B cell (primary cell): ENCODE data around the gene MAP4K2. TPM values are rescaled to one million over a fixed set of nuclear protein-coding genes. Genes with fewer than 3 reads are reported as not detected.

Source experiments
- ATAC-seq: fragments of 200-7000 bp; cut with Tn5 transposase; one replicate; pipeline ENCODE4 v1.10.0; 2021; ENCODE audit warnings: low read depth, mild to moderate bottlenecking, moderate number of reproducible peaks, moderate library complexity
- CTCF ChIA-PET: fragments of 350-600 bp; sonication (Branson Sonifier 250); formaldehyde crosslinking; loops from one replicate; lab custom pipeline; 2021; ENCODE audit warnings: antibody characterized with exemption, inconsistent platforms; lab: Charles Lee
- POLR2A ChIA-PET: fragments of 350-600 bp; sonication (Branson Sonifier 250); formaldehyde crosslinking; loops from one replicate; lab custom pipeline; 2021; ENCODE audit warnings: antibody characterized with exemption; lab: Charles Lee
- DNase-seq: peaks from one replicate; pipeline ENCODE4 v3.0.0; 2013
- H2AFZ ChIP-seq: 2 replicates; pipeline ENCODE4 v1.6.1; 2012; ENCODE audit warnings: mild to moderate bottlenecking, low read depth, low read length; ENCODE audit not compliant: insufficient read depth, poor library complexity, severe bottlenecking
- H3K27ac ChIP-seq, 2 donors: 1 replicate in 1 of 2; 2 replicates in 1 of 2; pipeline ENCODE4 v1.5.1; 2012 to 2013; ENCODE audit warnings: low read length in 2 of 2, mild to moderate bottlenecking in 2 of 2, moderate library complexity in 1 of 2
- H3K27me3 ChIP-seq, 4 experiments: fragments of 200-600 bp in 1 of 4; sonication (generic) in 1 of 4; replicated peaks in 1 of 4; 1 replicate in 2 of 4; 2 replicates in 2 of 4; pipeline versions ENCODE4 v1.6.1 to v1.7.0; 2013 to 2016; ENCODE audit warnings: low read length in 3 of 4, mild to moderate bottlenecking in 2 of 4, mixed read lengths in 1 of 4, moderate library complexity in 1 of 4; ENCODE audit not compliant: insufficient read depth in 4 of 4, control insufficient read depth in 3 of 4; ENCODE audit errors: control extremely low read depth in 1 of 4
- H3K36me3 ChIP-seq, 2 experiments: replicated peaks in 1 of 2; 1 replicate in 1 of 2; 2 replicates in 1 of 2; pipeline versions ENCODE4 v1.6.1 to v1.7.1; 2013; ENCODE audit warnings: low read length in 1 of 2; ENCODE audit not compliant: insufficient read depth in 2 of 2, control insufficient read depth in 1 of 2; ENCODE audit errors: control extremely low read depth in 1 of 2, extremely low read depth in 1 of 2
- H3K4me1 ChIP-seq, 2 donors: fragments of 200-600 bp in 1 of 2; sonication (generic) in 1 of 2; 1 replicate in 1 of 2; 2 replicates in 1 of 2; pipeline versions ENCODE4 v1.5.1 to v1.6.1; 2013 to 2017; ENCODE audit warnings: low read length in 2 of 2; ENCODE audit not compliant: control insufficient read depth in 2 of 2, insufficient read depth in 2 of 2
- H3K4me2 ChIP-seq: replicated peaks from 2 replicates; pipeline ENCODE3; 2012; ENCODE audit warnings: mild to moderate bottlenecking, low read depth, low read length; ENCODE audit not compliant: poor library complexity, severe bottlenecking
- H3K4me3 ChIP-seq, 5 experiments: fragments of 200-600 bp in 1 of 5; sonication (generic) in 1 of 5; 1 replicate in 3 of 5; 2 replicates in 2 of 5; pipeline versions ENCODE4 v1.5.1 to v1.7.0; 2011 to 2016; ENCODE audit warnings: low read length in 4 of 5, mild to moderate bottlenecking in 4 of 5, low read depth in 2 of 5, control low read depth in 1 of 5, moderate library complexity in 1 of 5; ENCODE audit not compliant: insufficient read depth in 1 of 5; ENCODE audit errors: control extremely low read depth in 1 of 5, extremely low read depth in 1 of 5
- H3K79me2 ChIP-seq: fragments of 200-600 bp; sonication (generic); one replicate; pipeline ENCODE4 v1.6.0; 2016; ENCODE audit warnings: low read length; ENCODE audit not compliant: control insufficient read depth, insufficient read depth
- H3K9ac ChIP-seq: fragments of 200-600 bp; sonication (generic); 2 replicates; pipeline ENCODE4 v1.6.1; 2017; ENCODE audit warnings: mild to moderate bottlenecking, low read length, moderate library complexity
- H3K9me3 ChIP-seq, 3 donors: one replicate each; pipeline versions ENCODE4 v1.6.1 to v1.7.1; 2013; ENCODE audit warnings: low read length in 2 of 3; ENCODE audit not compliant: control insufficient read depth in 2 of 3, insufficient read depth in 1 of 3; ENCODE audit errors: control extremely low read depth in 1 of 3
- H4K20me1 ChIP-seq: 2 replicates; pipeline ENCODE4 v1.6.0; 2012; ENCODE audit warnings: mild to moderate bottlenecking, low read length; ENCODE audit not compliant: insufficient read depth, control insufficient read depth, poor library complexity, severe bottlenecking
- H3K27ac Mint-ChIP-seq: one replicate; pipeline ENCODE4 v1.8.0; 2021; ENCODE audit warnings: mixed read lengths
- H3K27me3 Mint-ChIP-seq: one replicate; pipeline ENCODE4 v1.8.0; 2021; ENCODE audit warnings: mixed read lengths
- H3K4me1 Mint-ChIP-seq: one replicate; pipeline ENCODE4 v1.8.0; 2021; ENCODE audit warnings: mixed read lengths
- H3K4me3 Mint-ChIP-seq: one replicate; pipeline ENCODE4 v1.8.0; 2021; ENCODE audit warnings: mixed read lengths
- H3K9me3 Mint-ChIP-seq: one replicate; pipeline ENCODE4 v1.8.0; 2022; ENCODE audit warnings: mixed read lengths; ENCODE audit not compliant: insufficient read depth
- CTCF ChIP-seq: fragments of 200-600 bp; IDR thresholded peaks from one replicate; pipeline ENCODE4 v1.8.0; 2022; ENCODE audit warnings: antibody characterized with exemption, mild to moderate bottlenecking
- EZH2 ChIP-seq: IDR thresholded peaks from 2 replicates; pipeline ENCODE4 v1.6.1; 2012; ENCODE audit warnings: borderline replicate concordance, low read depth, mild to moderate bottlenecking, moderate library complexity, low read length; ENCODE audit not compliant: insufficient read depth, poor library complexity, severe bottlenecking
- WGBS: methylation state at CpG from one replicate; pipeline ENCODE4 v1.1.5; 2013; ENCODE audit warnings: missing lambda C conversion rate; ENCODE audit not compliant: insufficient coverage; 5-methylcytosine and 5-hydroxymethylcytosine counted together
- intact Hi-C: fragments of 100-400 bp; cut with micrococcal nuclease; formaldehyde crosslinking; loops from one replicate; pipeline ENCODE4 v1.10.0; 2022
- polyA plus RNA-seq: library from polyadenylated mRNA; depleted of rRNA; stranded (reverse); fragments of >200 nt; gene quantifications from 2 replicates; pipeline ENCODE4 v1.2.3, GENCODE V29; 2012
- total RNA-seq, 2 donors: library from RNA; stranded (reverse); fragments of 120-200 nt in 1 of 2; gene quantifications; 1 replicate in 1 of 2; 2 replicates in 1 of 2; pipeline versions ENCODE4 v1.2.3 to v1.2.4, GENCODE V29; 2013 to 2022

Gene MAP4K2
- total and polyA plus RNA-seq, 2 donors (not counting 1 experiment from before 2014, with no cell fraction given), result 118 to 163 TPM

GRCh38 chr11:64787526-64788320, 15.3 kb downstream of the MAP4K2 start:
- Mint-ChIP-seq H3K4me1 (peaks cover 12% of the 10 kb centered on the region), H3K27ac (peak overlapping the region; percentile 81), H3K4me3 (no peak overlapping the region), H3K9me3 (no peaks in the 10 kb centered on the region), H3K27me3 (no peaks in the 10 kb centered on the region)
- Histone ChIP-seq H3K9ac (no peak overlapping the region), H3K4me2 (peak overlapping the region; percentile 29), H3K27me3 (no peaks in the 10 kb centered on the region), H4K20me1 (no peaks in the 10 kb centered on the region), H3K79me2 (peaks cover 5% of the 10 kb centered on the region), H3K27ac (peak overlapping the region; percentile 25 to 56), H3K9me3 (no peaks in the 10 kb centered on the region), H2AFZ (peak overlapping the region; percentile 27), H3K36me3 (peaks cover 4 to 40% of the 10 kb centered on the region in 2 experiments), H3K4me3 (no peak overlapping the region), H3K4me1 (peaks cover 12 to 14% of the 10 kb centered on the region in 2 donors)
- DNase-seq (peak; percentile 73), ATAC-seq (peak; percentile 83)
- POLR2A ChIA-PET, result interaction anchor here (0.6 to 1.3 kb wide), 6 partner anchors 9 to 90 kb away, joined by 3 to 9 read pairs (median 3); partner anchors contain the start of genes CDC42BPG, MEN1, RASGRP2 and SF1
- 40% methylated on average over 10 of the region's 15 CpGs for WGBS
- intact Hi-C loops, result loop anchor here (1.0 to 2.0 kb wide), 3 partner anchors 12 to 107 kb away; partner anchors contain the start of gene CDC42BPG
- TF ChIP-seq CTCF (peak; percentile 77), EZH2 (no peak)
- CTCF ChIA-PET, result interaction anchor here (0.6 to 6.6 kb wide), 16 partner anchors 9 to 107 kb away, joined by 3 to 73 read pairs (median 4); partner anchors contain the start of genes CDC42BPG, MAP4K2, MEN1 and RASGRP2

GRCh38 chr11:64786308-64786707, 16.7 kb downstream of the MAP4K2 start:
- 98% methylated on average over 8 of the region's 10 CpGs for WGBS
- no peak overlapping the region for H2AFZ ChIP-seq
- Mint-ChIP-seq H3K27me3 (no peaks in the 10 kb centered on the region), H3K4me1 (peaks cover 22% of the 10 kb centered on the region), H3K9me3 (no peaks in the 10 kb centered on the region), H3K27ac (peak overlapping the region; percentile 41), H3K4me3 (no peak overlapping the region)
- ChIA-PET POLR2A (interaction anchor here (0.6 to 1.0 kb wide), 4 partner anchors 13 to 104 kb away, joined by 3 to 7 read pairs (median 5); partner anchors contain the start of gene RASGRP2), CTCF (interaction anchor here (0.7 to 6.6 kb wide), 15 partner anchors 10 to 793 kb away, joined by 3 to 73 read pairs (median 6); partner anchors contain the start of genes CDC42BPG, MAP4K2 and RASGRP2)
- no peak overlapping the region for H3K9ac ChIP-seq
- intact Hi-C loops, result loop anchor here (2.0 kb wide), 1 partner anchor 58 kb away; the partner anchor contains the start of gene CDC42BPG
- DNase-seq (no peak), ATAC-seq (no peak)
- TF ChIP-seq CTCF (no peak), EZH2 (no peak)
- H3K4me1 ChIP-seq, result peaks cover 21 to 28% of the 10 kb centered on the region in 2 donors
- H3K4me2 ChIP-seq, result no peak overlapping the region
- H4K20me1 ChIP-seq, result no peaks in the 10 kb centered on the region
- no peak overlapping the region for H3K27ac ChIP-seq
- no peaks in the 10 kb centered on the region for H3K27me3 ChIP-seq
- peaks cover 4 to 37% of the 10 kb centered on the region in 2 experiments for H3K36me3 ChIP-seq
- H3K79me2 ChIP-seq, result peaks cover 14% of the 10 kb centered on the region
- no peaks in the 10 kb centered on the region for H3K9me3 ChIP-seq
- H3K4me3 ChIP-seq, result no peak overlapping the region
